H1 (cell line): ENCODE results near the gene RNF5. TPM values are rescaled to one million over a fixed set of nuclear protein-coding genes. Genes with fewer than 3 reads are reported as not detected.

Source experiments
- BACH1 ChIP-seq: IDR thresholded peaks from 2 replicates; pipeline ENCODE4 v1.6.1; 2012; ENCODE audit warnings: low read length, improper control_type of control experiment
- CHD7 ChIP-seq: fragments of 300-600 bp; sonication (generic); IDR thresholded peaks from 2 replicates; pipeline ENCODE4 v1.7.1; 2012; ENCODE audit warnings: low read length, moderate library complexity, mild to moderate bottlenecking, inconsistent platforms; ENCODE audit not compliant: insufficient replicate concordance
- FOSL1 ChIP-seq: IDR thresholded peaks from 2 replicates; pipeline ENCODE4 v1.6.1; 2011; ENCODE audit warnings: mild to moderate bottlenecking, low read depth, low read length, moderate library complexity; ENCODE audit not compliant: insufficient read depth
- RBBP5 ChIP-seq: IDR thresholded peaks from 2 replicates; pipeline ENCODE4 v1.7.1; 2012; ENCODE audit warnings: low read depth, mild to moderate bottlenecking, inconsistent platforms, low read length, moderate library complexity, borderline replicate concordance
- RXRA ChIP-seq: IDR thresholded peaks from 2 replicates; pipeline ENCODE4 v1.6.1; 2011; ENCODE audit warnings: low read depth, mild to moderate bottlenecking, low read length, moderate library complexity; ENCODE audit not compliant: insufficient read depth
- SAP30 ChIP-seq: fragments of 300-600 bp; sonication (generic); IDR thresholded peaks from 2 replicates; pipeline ENCODE4 v1.7.1; 2012; ENCODE audit warnings: low read length, moderate library complexity, mild to moderate bottlenecking, inconsistent platforms; ENCODE audit not compliant: insufficient read depth, insufficient replicate concordance
- USF2 ChIP-seq: IDR thresholded peaks from 2 replicates; pipeline ENCODE4 v1.6.1; 2011; ENCODE audit warnings: low read length, improper control_type of control experiment
- polyA plus RNA-seq, 7 experiments: library from polyadenylated mRNA; depleted of rRNA in 3 of 7; stranded (reverse) in 5 of 7; unstranded in 2 of 7; fragments of >200 nt in 5 of 7; fragments of 200-250 nt in 2 of 7; gene quantifications; 1 replicate in 5 of 7; 2 replicates in 1 of 7; 4 replicates in 1 of 7; pipeline versions ENCODE4 v1.2.1 to v1.2.3, GENCODE V29; 2011 to 2013; ENCODE audit warnings: missing spikeins in 2 of 7, mixed read lengths in 2 of 7
- total RNA-seq: library from RNA; stranded (reverse); fragmentation: NEBNext Ultra II Directional; extraction: Animal tissue kit (Norgen Biotek cat#: 25700); gene quantifications from 2 replicates; pipeline ENCODE4 v1.2.1, GENCODE V29; 2021

The RNF5 gene
- total and polyA plus RNA-seq, 2 of the 8 experiments (the other 6 are each of a cell fraction or from before 2014, with no cell fraction given) = 90.0 to 158 TPM

GRCh38 chr6:32175322-32175710, 2.9 kb upstream of the RNF5 start (continued):
- TF ChIP-seq CHD7 = no peak
- TF ChIP-seq RBBP5 = no peak
- TF ChIP-seq BACH1 = no peak
- no peak for TF ChIP-seq RXRA
- no peak for TF ChIP-seq FOSL1
- no peak for TF ChIP-seq USF2
- TF ChIP-seq SAP30 = no peak
- TF ChIP-seq, all 59 proteins: peak for 0
